Fibroblast of skin of left biceps (primary cell): ENCODE results near the gene TRAF2.
"Not testable (repeated sequence)": the region's sequence is repeated elsewhere in the genome, so short reads cannot be mapped to it uniquely, and the experiment has no call there.

Experiments used
- DNase-seq, 2 experiments: peaks; one replicate each; pipeline ENCODE4 v3.0.0-alpha.2; 2013; ENCODE audit warnings: low read depth in 2 of 2

The TRAF2 gene

GRCh38 chr9:136882109-136882946, 4.0 kb upstream of the TRAF2 start:
- DNase-seq = no peak

- DNase-seq = not testable (repeated sequence)
Measured at GRCh38 chr9:136882947-136883283, 3.4 kb upstream of the TRAF2 start.

GRCh38 chr9:136883670-136884069, 2.6 kb upstream of the TRAF2 start:
- DNase-seq = not testable (repeated sequence)

- no peak for DNase-seq
Measured at GRCh38 chr9:136886610-136887597, 588 bp downstream of the TRAF2 start.

- no peak for DNase-seq
Measured at GRCh38 chr9:136888454-136888853, 2.1 kb downstream of the TRAF2 start.

GRCh38 chr9:136889858-136890257, 3.5 kb downstream of the TRAF2 start:
- no peak for DNase-seq

GRCh38 chr9:136890661-136891060, 4.3 kb downstream of the TRAF2 start:
- no peak for DNase-seq

- no peak for DNase-seq
Measured at GRCh38 chr9:136896027-136896426, 9.7 kb downstream of the TRAF2 start.

- no peak for DNase-seq
Measured at GRCh38 chr9:136898483-136899100, 12.3 kb downstream of the TRAF2 start.

- DNase-seq = no peak
Measured at GRCh38 chr9:136899196-136899595, 12.9 kb downstream of the TRAF2 start.

GRCh38 chr9:136900556-136900955, 14.2 kb downstream of the TRAF2 start:
- no peak for DNase-seq

GRCh38 chr9:136900988-136901515, 14.7 kb downstream of the TRAF2 start:
- DNase-seq = no peak

GRCh38 chr9:136901516-136902258, 15.4 kb downstream of the TRAF2 start:
- no peak for DNase-seq

- DNase-seq = no peak
Measured at GRCh38 chr9:136902259-136902821, 16.0 kb downstream of the TRAF2 start.

- DNase-seq = no peak
Measured at GRCh38 chr9:136903041-136903554, 16.8 kb downstream of the TRAF2 start.

- DNase-seq = no peak
Measured at GRCh38 chr9:136906266-136906665, 19.9 kb downstream of the TRAF2 start.

- no peak for DNase-seq
Measured at GRCh38 chr9:136907011-136907914, 20.9 kb downstream of the TRAF2 start.

- no peak for DNase-seq
Measured at GRCh38 chr9:136910197-136910900, 24.0 kb downstream of the TRAF2 start.

- DNase-seq = no peak
Measured at GRCh38 chr9:136910901-136911245, 24.6 kb downstream of the TRAF2 start.
